ENCODE measurements around the gene ATN1. TPM values are rescaled to one million over a fixed set of nuclear protein-coding genes. Genes with fewer than 3 reads are reported as not detected.
A peak's percentile ranks its signal among the peaks of the same experiment; 100 is the strongest.

ATN1 gene
- total RNA-seq, 1 donor from 2014 or later = 144 TPM

GRCh38 chr12:6919588-6919987 is 8.2 kb upstream of the ATN1 start:
- H3K9me3 Mint-ChIP-seq (ENCODE audit: unreplicated experiment) = no peaks in the 10 kb centered on the region
- TF ChIP-seq CTCF (IDR thresholded peaks at IDR 0.05; ENCODE audit: unreplicated experiment) = no peak
- H3K36me3 Mint-ChIP-seq (ENCODE audit: low read depth, unreplicated experiment) = peaks cover 4% of the 10 kb centered on the region
- H3K27me3 Mint-ChIP-seq (ENCODE audit: unreplicated experiment) = peaks cover 19% of the 10 kb centered on the region
- no peak overlapping the region for H3K4me3 Mint-ChIP-seq (ENCODE audit: unreplicated experiment)
- no peak overlapping the region for H3K27ac Mint-ChIP-seq (ENCODE audit: unreplicated experiment)
- H3K4me1 Mint-ChIP-seq (ENCODE audit: unreplicated experiment) = peaks cover 41% of the 10 kb centered on the region
- no peak for DNase-seq (ENCODE audit: low spot score)

- H3K9me3 Mint-ChIP-seq (ENCODE audit: unreplicated experiment) = no peaks in the 10 kb centered on the region
- peaks cover 5% of the 10 kb centered on the region for H3K36me3 Mint-ChIP-seq (ENCODE audit: low read depth, unreplicated experiment)
- TF ChIP-seq CTCF (IDR thresholded peaks at IDR 0.05; ENCODE audit: unreplicated experiment) = no peak
- H3K4me1 Mint-ChIP-seq (ENCODE audit: unreplicated experiment) = peaks cover 49% of the 10 kb centered on the region
- peak overlapping the region; percentile 52 for H3K27ac Mint-ChIP-seq (ENCODE audit: unreplicated experiment)
- no peak for DNase-seq (ENCODE audit: low spot score)
- H3K27me3 Mint-ChIP-seq (ENCODE audit: unreplicated experiment) = peaks cover 18% of the 10 kb centered on the region
- H3K4me3 Mint-ChIP-seq (ENCODE audit: unreplicated experiment) = no peak overlapping the region
Observed at GRCh38 chr12:6921539-6921938, 6.2 kb upstream of the ATN1 start.

- DNase-seq (ENCODE audit: low spot score) = no peak
- Mint-ChIP-seq H3K27me3 (ENCODE audit: unreplicated experiment) (peaks cover 25% of the 10 kb centered on the region), H3K27ac (ENCODE audit: unreplicated experiment) (peak overlapping the region; percentile 89), H3K4me3 (ENCODE audit: unreplicated experiment) (no peak overlapping the region), H3K4me1 (ENCODE audit: unreplicated experiment) (peaks cover 57% of the 10 kb centered on the region), H3K36me3 (ENCODE audit: low read depth, unreplicated experiment) (peaks cover 12% of the 10 kb centered on the region), H3K9me3 (ENCODE audit: unreplicated experiment) (no peaks in the 10 kb centered on the region)
- TF ChIP-seq CTCF (IDR thresholded peaks at IDR 0.05; ENCODE audit: unreplicated experiment) = no peak
Observed at GRCh38 chr12:6921996-6922946, 5.5 kb upstream of the ATN1 start.

- Mint-ChIP-seq H3K9me3 (ENCODE audit: unreplicated experiment) (no peaks in the 10 kb centered on the region), H3K4me1 (ENCODE audit: unreplicated experiment) (peaks cover 57% of the 10 kb centered on the region), H3K36me3 (ENCODE audit: low read depth, unreplicated experiment) (peaks cover 12% of the 10 kb centered on the region), H3K4me3 (ENCODE audit: unreplicated experiment) (no peak overlapping the region), H3K27me3 (ENCODE audit: unreplicated experiment) (peaks cover 26% of the 10 kb centered on the region), H3K27ac (ENCODE audit: unreplicated experiment) (peak overlapping the region; percentile 89)
- TF ChIP-seq CTCF (IDR thresholded peaks at IDR 0.05; ENCODE audit: unreplicated experiment) = no peak
- DNase-seq (ENCODE audit: low spot score) = no peak
Observed at GRCh38 chr12:6923003-6923732, 4.6 kb upstream of the ATN1 start.

Data from endothelial cell (in vitro differentiated cells).